HepG2 (cell line): Measurements from ENCODE around the gene OSER1. TPM values are rescaled to one million over a fixed set of nuclear protein-coding genes. Genes with fewer than 3 reads are reported as not detected.

Experiments used
- CHCHD3 ChIP-seq: sonication (generic); formaldehyde crosslinking; IDR thresholded peaks from 2 replicates; pipeline ENCODE4 v1.8.0; 2022; ENCODE audit warnings: mild to moderate bottlenecking, missing genetic modification reagents, moderate library complexity
- FOXA3 ChIP-seq: IDR thresholded peaks from 2 replicates; pipeline ENCODE4 v1.6.1; 2016; ENCODE audit warnings: missing genetic modification reagents, missing compliant biosample characterization
- IKZF5 ChIP-seq: IDR thresholded peaks from 2 replicates; pipeline ENCODE4 v1.6.1; 2018; ENCODE audit warnings: missing genetic modification reagents, mild to moderate bottlenecking, missing compliant biosample characterization
- KAT2B ChIP-seq: fragments of 150-350 bp; IDR thresholded peaks from 2 replicates; pipeline ENCODE4 v1.6.1; 2014; ENCODE audit warnings: low read depth, low read length, borderline replicate concordance
- KDM6A ChIP-seq: IDR thresholded peaks from 2 replicates; pipeline ENCODE4 v1.6.1; 2016; ENCODE audit warnings: low read depth
- NFE2L1 ChIP-seq: sonication (generic); formaldehyde crosslinking; IDR thresholded peaks from 2 replicates; pipeline ENCODE4 v1.4.0; 2020; ENCODE audit warnings: missing genetic modification reagents, mild to moderate bottlenecking, borderline replicate concordance
- NFKBIZ ChIP-seq: IDR thresholded peaks from 2 replicates; pipeline ENCODE4 v1.6.1; 2018; ENCODE audit warnings: missing genetic modification reagents, missing compliant biosample characterization
- NONO ChIP-seq, 2 experiments: fragments of 450-650 bp in 1 of 2; sonication (generic) in 1 of 2; formaldehyde crosslinking in 1 of 2; IDR thresholded peaks in 1 of 2; conservative IDR thresholded peaks in 1 of 2; 2 replicates each; pipeline versions ENCODE4 v1.6.1 to v1.8.0; 2017 to 2022; ENCODE audit warnings: mild to moderate bottlenecking in 1 of 2, missing genetic modification reagents in 1 of 2, moderate library complexity in 1 of 2
- RAD51 ChIP-seq: fragments of 450-650 bp; IDR thresholded peaks from 2 replicates; pipeline ENCODE4 v1.6.1; 2016; ENCODE audit warnings: borderline replicate concordance
- SUZ12 ChIP-seq: fragments of 150-350 bp; IDR thresholded peaks from 2 replicates; pipeline ENCODE4 v1.6.1; 2014; ENCODE audit warnings: low read depth, low read length
- ZNF317 ChIP-seq: sonication (generic); formaldehyde crosslinking; IDR thresholded peaks from 2 replicates; pipeline ENCODE4 v1.5.0; 2020; ENCODE audit warnings: mild to moderate bottlenecking, missing genetic modification reagents
- ZNF709 ChIP-seq: sonication (generic); formaldehyde crosslinking; IDR thresholded peaks from 2 replicates; pipeline ENCODE4 v1.5.0; 2020; ENCODE audit warnings: mild to moderate bottlenecking, missing genetic modification reagents
- ZNF878 ChIP-seq: sonication (generic); formaldehyde crosslinking; IDR thresholded peaks from 2 replicates; pipeline ENCODE4 v1.8.1; 2023; ENCODE audit warnings: mild to moderate bottlenecking, missing genetic modification reagents, moderate library complexity
- ZSCAN30 ChIP-seq: sonication (generic); formaldehyde crosslinking; IDR thresholded peaks from 2 replicates; pipeline ENCODE4 v1.5.0; 2020; ENCODE audit warnings: mild to moderate bottlenecking, missing genetic modification reagents
- polyA plus RNA-seq, 8 experiments: library from polyadenylated mRNA; depleted of rRNA in 3 of 8; stranded (reverse) in 7 of 8; unstranded in 1 of 8; fragments of >200 nt; fragmentation: Illumina TruSeq in 4 of 8; extraction: Trizol in 4 of 8; gene quantifications; 2 replicates each; pipeline versions ENCODE4 v1.2.1 to v1.2.3, GENCODE V29; 2011 to 2016; ENCODE audit warnings: low read depth in 4 of 8, missing spikeins in 1 of 8, mixed read lengths in 1 of 8; ENCODE audit not compliant: insufficient read depth in 1 of 8
- total RNA-seq, 5 experiments: library from RNA; depleted of rRNA; stranded (reverse); fragments of >200 nt; fragmentation: Illumina TruSeq; extraction: Trizol; gene quantifications; 2 replicates each; pipeline ENCODE4 v1.2.3, GENCODE V29; 2016; ENCODE audit warnings: low read depth in 1 of 5
- TF ChIP-seq, protein P1 (sequence below): sonication (generic); formaldehyde crosslinking; IDR thresholded peaks from 2 replicates; pipeline ENCODE4 v1.5.0; 2020; ENCODE audit warnings: mild to moderate bottlenecking, missing genetic modification reagents, borderline replicate concordance
- TF ChIP-seq, protein P2 (sequence below): sonication (generic); formaldehyde crosslinking; IDR thresholded peaks from 2 replicates; pipeline ENCODE4 v1.5.0; 2020; ENCODE audit warnings: mild to moderate bottlenecking, missing genetic modification reagents
- TF ChIP-seq, protein P3 (sequence below): sonication (generic); formaldehyde crosslinking; IDR thresholded peaks from 2 replicates; pipeline ENCODE4 v1.5.1; 2020; ENCODE audit warnings: mild to moderate bottlenecking, missing genetic modification reagents, borderline replicate concordance

Gene OSER1
- total and polyA plus RNA-seq, 2 of the 13 experiments (the other 11 are each of a cell fraction or from before 2014, with no cell fraction given) = 71.2 to 71.5 TPM

- TF ChIP-seq, protein P1, sequence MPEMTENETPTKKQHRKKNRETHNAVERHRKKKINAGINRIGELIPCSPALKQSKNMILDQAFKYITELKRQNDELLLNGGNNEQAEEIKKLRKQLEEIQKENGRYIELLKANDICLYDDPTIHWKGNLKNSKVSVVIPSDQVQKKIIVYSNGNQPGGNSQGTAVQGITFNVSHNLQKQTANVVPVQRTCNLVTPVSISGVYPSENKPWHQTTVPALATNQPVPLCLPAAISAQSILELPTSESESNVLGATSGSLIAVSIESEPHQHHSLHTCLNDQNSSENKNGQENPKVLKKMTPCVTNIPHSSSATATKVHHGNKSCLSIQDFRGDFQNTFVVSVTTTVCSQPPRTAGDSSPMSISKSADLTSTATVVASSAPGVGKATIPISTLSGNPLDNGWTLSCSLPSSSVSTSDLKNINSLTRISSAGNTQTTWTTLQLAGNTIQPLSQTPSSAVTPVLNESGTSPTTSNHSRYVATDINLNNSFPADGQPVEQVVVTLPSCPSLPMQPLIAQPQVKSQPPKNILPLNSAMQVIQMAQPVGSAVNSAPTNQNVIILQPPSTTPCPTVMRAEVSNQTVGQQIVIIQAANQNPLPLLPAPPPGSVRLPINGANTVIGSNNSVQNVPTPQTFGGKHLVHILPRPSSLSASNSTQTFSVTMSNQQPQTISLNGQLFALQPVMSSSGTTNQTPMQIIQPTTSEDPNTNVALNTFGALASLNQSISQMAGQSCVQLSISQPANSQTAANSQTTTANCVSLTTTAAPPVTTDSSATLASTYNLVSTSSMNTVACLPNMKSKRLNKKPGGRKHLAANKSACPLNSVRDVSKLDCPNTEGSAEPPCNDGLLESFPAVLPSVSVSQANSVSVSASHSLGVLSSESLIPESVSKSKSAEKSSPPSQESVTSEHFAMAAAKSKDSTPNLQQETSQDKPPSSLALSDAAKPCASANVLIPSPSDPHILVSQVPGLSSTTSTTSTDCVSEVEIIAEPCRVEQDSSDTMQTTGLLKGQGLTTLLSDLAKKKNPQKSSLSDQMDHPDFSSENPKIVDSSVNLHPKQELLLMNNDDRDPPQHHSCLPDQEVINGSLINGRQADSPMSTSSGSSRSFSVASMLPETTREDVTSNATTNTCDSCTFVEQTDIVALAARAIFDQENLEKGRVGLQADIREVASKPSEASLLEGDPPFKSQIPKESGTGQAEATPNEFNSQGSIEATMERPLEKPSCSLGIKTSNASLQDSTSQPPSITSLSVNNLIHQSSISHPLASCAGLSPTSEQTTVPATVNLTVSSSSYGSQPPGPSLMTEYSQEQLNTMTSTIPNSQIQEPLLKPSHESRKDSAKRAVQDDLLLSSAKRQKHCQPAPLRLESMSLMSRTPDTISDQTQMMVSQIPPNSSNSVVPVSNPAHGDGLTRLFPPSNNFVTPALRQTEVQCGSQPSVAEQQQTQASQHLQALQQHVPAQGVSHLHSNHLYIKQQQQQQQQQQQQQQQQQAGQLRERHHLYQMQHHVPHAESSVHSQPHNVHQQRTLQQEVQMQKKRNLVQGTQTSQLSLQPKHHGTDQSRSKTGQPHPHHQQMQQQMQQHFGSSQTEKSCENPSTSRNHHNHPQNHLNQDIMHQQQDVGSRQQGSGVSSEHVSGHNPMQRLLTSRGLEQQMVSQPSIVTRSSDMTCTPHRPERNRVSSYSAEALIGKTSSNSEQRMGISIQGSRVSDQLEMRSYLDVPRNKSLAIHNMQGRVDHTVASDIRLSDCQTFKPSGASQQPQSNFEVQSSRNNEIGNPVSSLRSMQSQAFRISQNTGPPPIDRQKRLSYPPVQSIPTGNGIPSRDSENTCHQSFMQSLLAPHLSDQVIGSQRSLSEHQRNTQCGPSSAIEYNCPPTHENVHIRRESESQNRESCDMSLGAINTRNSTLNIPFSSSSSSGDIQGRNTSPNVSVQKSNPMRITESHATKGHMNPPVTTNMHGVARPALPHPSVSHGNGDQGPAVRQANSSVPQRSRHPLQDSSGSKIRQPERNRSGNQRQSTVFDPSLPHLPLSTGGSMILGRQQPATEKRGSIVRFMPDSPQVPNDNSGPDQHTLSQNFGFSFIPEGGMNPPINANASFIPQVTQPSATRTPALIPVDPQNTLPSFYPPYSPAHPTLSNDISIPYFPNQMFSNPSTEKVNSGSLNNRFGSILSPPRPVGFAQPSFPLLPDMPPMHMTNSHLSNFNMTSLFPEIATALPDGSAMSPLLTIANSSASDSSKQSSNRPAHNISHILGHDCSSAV (CRISPR knock-in tag) = no peak
- TF ChIP-seq KDM6A (no peak), ZNF709 (CRISPR knock-in tag) (no peak), FOXA3 (CRISPR knock-in tag) (no peak; the same call in 1 of the 2 replicates), ZNF317 (no peak), NFE2L1 (CRISPR knock-in tag) (no peak), NFKBIZ (no peak), NONO (IDR thresholded peaks at IDR 0.05) (no peak), NONO (CRISPR knock-in tag; conservative IDR thresholded peaks at IDR 0.05) (no peak), ZSCAN30 (no peak), KAT2B (no peak), RAD51 (no peak), SUZ12 (no peak), ZNF878 (CRISPR knock-in tag) (no peak), IKZF5 (CRISPR knock-in tag) (peak; percentile 38; the same call in 1 of the 2 replicates), CHCHD3 (CRISPR knock-in tag) (no peak)
- TF ChIP-seq, protein P2, sequence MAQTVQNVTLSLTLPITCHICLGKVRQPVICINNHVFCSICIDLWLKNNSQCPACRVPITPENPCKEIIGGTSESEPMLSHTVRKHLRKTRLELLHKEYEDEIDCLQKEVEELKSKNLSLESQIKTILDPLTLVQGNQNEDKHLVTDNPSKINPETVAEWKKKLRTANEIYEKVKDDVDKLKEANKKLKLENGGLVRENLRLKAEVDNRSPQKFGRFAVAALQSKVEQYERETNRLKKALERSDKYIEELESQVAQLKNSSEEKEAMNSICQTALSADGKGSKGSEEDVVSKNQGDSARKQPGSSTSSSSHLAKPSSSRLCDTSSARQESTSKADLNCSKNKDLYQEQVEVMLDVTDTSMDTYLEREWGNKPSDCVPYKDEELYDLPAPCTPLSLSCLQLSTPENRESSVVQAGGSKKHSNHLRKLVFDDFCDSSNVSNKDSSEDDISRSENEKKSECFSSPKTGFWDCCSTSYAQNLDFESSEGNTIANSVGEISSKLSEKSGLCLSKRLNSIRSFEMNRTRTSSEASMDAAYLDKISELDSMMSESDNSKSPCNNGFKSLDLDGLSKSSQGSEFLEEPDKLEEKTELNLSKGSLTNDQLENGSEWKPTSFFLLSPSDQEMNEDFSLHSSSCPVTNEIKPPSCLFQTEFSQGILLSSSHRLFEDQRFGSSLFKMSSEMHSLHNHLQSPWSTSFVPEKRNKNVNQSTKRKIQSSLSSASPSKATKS = no peak
- TF ChIP-seq, protein P3, sequence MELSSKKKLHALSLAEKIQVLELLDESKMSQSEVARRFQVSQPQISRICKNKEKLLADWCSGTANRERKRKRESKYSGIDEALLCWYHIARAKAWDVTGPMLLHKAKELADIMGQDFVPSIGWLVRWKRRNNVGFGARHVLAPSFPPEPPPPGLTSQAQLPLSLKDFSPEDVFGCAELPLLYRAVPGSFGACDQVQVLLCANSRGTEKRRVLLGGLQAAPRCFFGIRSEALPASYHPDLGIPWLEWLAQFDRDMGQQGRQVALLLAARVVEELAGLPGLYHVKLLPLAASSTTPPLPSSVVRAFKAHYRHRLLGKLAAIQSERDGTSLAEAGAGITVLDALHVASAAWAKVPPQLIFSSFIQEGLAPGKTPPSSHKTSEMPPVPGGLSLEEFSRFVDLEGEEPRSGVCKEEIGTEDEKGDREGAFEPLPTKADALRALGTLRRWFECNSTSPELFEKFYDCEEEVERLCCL (CRISPR knock-in tag) = no peak
Observed at GRCh38 chr20:44215125-44215524, 4.6 kb upstream of the OSER1 start (continued).
